A549 (cell line): ENCODE results near the gene IFIT2. TPM values are rescaled to one million over a fixed set of nuclear protein-coding genes. Genes with fewer than 3 reads are reported as not detected.

Source experiments
- ATAC-seq, 2 experiments: fragments of 200-7000 bp in 1 of 2; fragments of >200 bp in 1 of 2; cut with Nextera tagmentation in 1 of 2; cut with Tn5 transposase in 1 of 2; 3 replicates each; pipeline versions ENCODE4 v1.8.0 to v1.9.1; 2018 to 2020; ENCODE audit warnings: mild to moderate bottlenecking in 1 of 2, moderate library complexity in 1 of 2
- CTCF ChIA-PET: fragments of 300-600 bp; sonication (Branson Sonifier 250); formaldehyde crosslinking; extraction: SDS; loops from one replicate; lab custom pipeline; 2021; ENCODE audit warnings: antibody characterized with exemption, inconsistent platforms; lab: Yijun Ruan, JAX
- POLR2A ChIA-PET: fragments of 350-600 bp; formaldehyde crosslinking; extraction: SDS; loops from one replicate; lab custom pipeline; 2021; ENCODE audit warnings: antibody characterized with exemption, inconsistent platforms; lab: Yijun Ruan, JAX
- DNase-seq, 2 experiments: peaks; one replicate each; pipeline versions ENCODE4 v3.0.0 to v3.0.0-alpha.2; 2011 to 2016; ENCODE audit warnings: low read depth in 1 of 2, low spot score in 1 of 2
- FAIRE-seq: peaks from 2 replicates; lab custom pipeline; 2011; peaks lifted over from hg19 to GRCh38; lab: Jason Lieb, UNC
- H3K27ac ChIP-seq, 2 experiments: fragments of >200 bp; sonication (Bioruptor Twin); formaldehyde crosslinking; 3 replicates each; pipeline ENCODE4 v1.5.1; 2016 to 2017
- H3K4me1 ChIP-seq: fragments of >200 bp; sonication (Bioruptor Twin); formaldehyde crosslinking; 3 replicates; pipeline ENCODE4 v1.6.1; 2016
- H3K4me2 ChIP-seq: fragments of >200 bp; sonication (Bioruptor Twin); formaldehyde crosslinking; 3 replicates; pipeline ENCODE4 v1.6.1; 2016
- H3K4me3 ChIP-seq: fragments of >200 bp; sonication (Bioruptor Twin); formaldehyde crosslinking; 3 replicates; pipeline ENCODE4 v1.5.1; 2016
- H3K9me3 ChIP-seq: fragments of >200 bp; sonication (Bioruptor Twin); formaldehyde crosslinking; 3 replicates; pipeline ENCODE4 v1.6.1; 2016
- CHD4 ChIP-seq: fragments of 200-600 bp; sonication (generic); IDR thresholded peaks from 2 replicates; pipeline ENCODE4 v1.6.1; 2016; ENCODE audit warnings: antibody characterized with exemption, mild to moderate bottlenecking, borderline replicate concordance
- EHF ChIP-seq: fragments of 250-450 bp; sonication (Bioruptor Pico); IDR thresholded peaks from 2 replicates; pipeline ENCODE4 v1.5.0; 2020; ENCODE audit warnings: mild to moderate bottlenecking
- EHMT2 ChIP-seq: fragments of 200-600 bp; sonication (generic); IDR thresholded peaks from 2 replicates; pipeline ENCODE4 v1.6.1; 2016; ENCODE audit warnings: antibody characterized with exemption, low read depth, mild to moderate bottlenecking, moderate library complexity
- FOXS1 ChIP-seq: fragments of 250-450 bp; sonication (Bioruptor Pico); IDR thresholded peaks from 2 replicates; pipeline ENCODE4 v1.5.0; 2020; ENCODE audit warnings: mild to moderate bottlenecking, moderate library complexity
- GATA3 ChIP-seq: IDR thresholded peaks from 2 replicates; pipeline ENCODE4 v1.6.1; 2012; ENCODE audit warnings: borderline replicate concordance
- HDAC2 ChIP-seq: fragments of 200-600 bp; sonication (generic); IDR thresholded peaks from 2 replicates; pipeline ENCODE4 v1.6.1; 2016
- HOXA7 ChIP-seq: fragments of 250-450 bp; sonication (Bioruptor Pico); IDR thresholded peaks from 2 replicates; pipeline ENCODE4 v1.5.0; 2020; ENCODE audit warnings: mild to moderate bottlenecking, moderate library complexity
- HOXB5 ChIP-seq: fragments of 250-450 bp; sonication (Bioruptor Pico); IDR thresholded peaks from 2 replicates; pipeline ENCODE4 v1.5.0; 2020; ENCODE audit warnings: mild to moderate bottlenecking, moderate library complexity
- JUNB ChIP-seq: fragments of >200 bp; sonication (Bioruptor Twin); formaldehyde crosslinking; IDR thresholded peaks from 2 replicates; pipeline ENCODE4 v1.6.1; 2016
- KDM5A ChIP-seq: fragments of 200-600 bp; sonication (generic); IDR thresholded peaks from 2 replicates; pipeline ENCODE4 v1.6.1; 2016; ENCODE audit warnings: antibody characterized with exemption, mild to moderate bottlenecking
- MAFK ChIP-seq: fragments of 450-650 bp; IDR thresholded peaks from 2 replicates; pipeline ENCODE4 v1.6.1; 2014; ENCODE audit not compliant: partially characterized antibody
- MYC ChIP-seq: IDR thresholded peaks from 2 replicates; pipeline ENCODE4 v1.6.1; 2012; ENCODE audit warnings: mild to moderate bottlenecking, inconsistent platforms, low read length, improper control_type of control experiment, borderline replicate concordance
- NFE2L2 ChIP-seq: fragments of 150-350 bp; conservative IDR thresholded peaks from 2 replicates; pipeline ENCODE4 v1.6.1; 2014; ENCODE audit warnings: low read length
- SMC3 ChIP-seq: fragments of >200 bp; sonication (Bioruptor Twin); formaldehyde crosslinking; IDR thresholded peaks from 3 replicates; pipeline ENCODE4 v1.6.1; 2018; ENCODE audit warnings: inconsistent platforms
- TFCP2L1 ChIP-seq: fragments of 250-450 bp; sonication (Bioruptor Pico); IDR thresholded peaks from 2 replicates; pipeline ENCODE4 v1.5.0; 2021; ENCODE audit warnings: mild to moderate bottlenecking
- ZC3H11A ChIP-seq: fragments of 450-650 bp; IDR thresholded peaks from 2 replicates; pipeline ENCODE4 v1.6.1; 2014; ENCODE audit warnings: antibody characterized with exemption, mild to moderate bottlenecking
- ZNF302 ChIP-seq: fragments of 250-450 bp; sonication (Bioruptor Pico); IDR thresholded peaks from 2 replicates; pipeline ENCODE4 v1.9.0; 2021; ENCODE audit warnings: inconsistent platforms, mild to moderate bottlenecking, moderate library complexity
- whole genome bisulfite sequencing: methylation state at CpG from one replicate; pipeline ENCODE4 v1.1.6; 2017; ENCODE audit errors: missing lambda C conversion rate; 5-methylcytosine and 5-hydroxymethylcytosine counted together
- polyA plus RNA-seq, 4 experiments: library from polyadenylated mRNA; depleted of rRNA in 3 of 4; stranded (reverse); fragments of >200 nt; fragmentation: RNase III in 1 of 4; extraction: RNeasy Plus Mini Kit Qiagen cat#74134 plus additional on column Dnase treatment in 1 of 4; gene quantifications; 2 replicates in 3 of 4; 3 replicates in 1 of 4; pipeline ENCODE4 v1.2.3, GENCODE V29; 2011 to 2017
- TF ChIP-seq, protein P1 (sequence below): fragments of 250-450 bp; sonication (Bioruptor Pico); IDR thresholded peaks from 2 replicates; pipeline ENCODE4 v1.5.0; 2020; ENCODE audit warnings: low read depth, mild to moderate bottlenecking, moderate library complexity
- TF ChIP-seq, protein P2 (sequence below): IDR thresholded peaks from 2 replicates; pipeline ENCODE4 v1.6.1; 2012; ENCODE audit warnings: low read depth, borderline replicate concordance
- TF ChIP-seq, protein P3 (sequence below): fragments of >200 bp; sonication (Bioruptor Twin); formaldehyde crosslinking; IDR thresholded peaks from 3 replicates; pipeline ENCODE4 v1.5.1; 2016

Gene IFIT2
- polyA plus RNA-seq, 2 of the 4 experiments (the other 2 are of a cell fraction) = 0.75 to 1.1 TPM

DNA sequence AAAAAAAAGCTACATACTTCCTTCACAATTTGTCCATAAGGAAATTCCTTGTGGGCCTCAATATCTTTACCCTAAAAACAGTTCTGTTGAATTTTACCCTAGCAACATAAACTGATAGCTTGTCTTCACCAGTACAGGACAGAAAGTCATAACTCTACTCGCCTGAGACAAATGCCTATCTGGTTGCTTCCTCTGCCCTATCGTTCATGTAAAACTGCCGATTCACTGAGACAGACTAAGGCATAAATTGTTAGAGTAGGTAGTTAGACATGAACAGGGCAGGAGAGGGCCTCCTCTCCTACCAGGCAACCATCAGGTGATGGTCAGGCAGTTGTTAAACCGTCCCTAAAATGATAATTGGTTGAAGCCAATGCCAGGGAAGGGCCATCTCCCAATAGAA lies 51.0 kb downstream of the IFIT2 start:
- ChIA-PET POLR2A (interaction anchor here (0.6 to 1.3 kb wide), 6 partner anchors 11 to 482 kb away, joined by 3 to 8 read pairs (median 4); partner anchors contain the start of gene IFIT3), CTCF (interaction anchor here (0.6 to 2.4 kb wide), 3 partner anchors 15 to 1435 kb away, joined by 3 to 9 read pairs (median 3); no protein-coding TSS in a partner anchor)
- peak overlapping the region; percentile 79 for H3K4me2 ChIP-seq
- DNase-seq (no peak), FAIRE-seq (no peak), ATAC-seq (no peak)
- H3K27ac ChIP-seq = peak overlapping the region; percentile 75 to 83
- 85% methylated on average over 4 of the region's 4 CpGs for WGBS
- peaks cover 39% of the 10 kb centered on the region for H3K4me1 ChIP-seq
- H3K9me3 ChIP-seq = 0 out of 3 replicates have a peak, but pooled peaks cover 3% of the 10 kb centered on the region
- no peak overlapping the region for H3K4me3 ChIP-seq
- TF ChIP-seq MYC (no peak), SMC3 (no peak), JUNB (no peak), ZC3H11A (no peak), EHMT2 (no peak), NFE2L2 (no peak), HOXB5 (no peak), MAFK (peak; percentile 1)

DNA sequence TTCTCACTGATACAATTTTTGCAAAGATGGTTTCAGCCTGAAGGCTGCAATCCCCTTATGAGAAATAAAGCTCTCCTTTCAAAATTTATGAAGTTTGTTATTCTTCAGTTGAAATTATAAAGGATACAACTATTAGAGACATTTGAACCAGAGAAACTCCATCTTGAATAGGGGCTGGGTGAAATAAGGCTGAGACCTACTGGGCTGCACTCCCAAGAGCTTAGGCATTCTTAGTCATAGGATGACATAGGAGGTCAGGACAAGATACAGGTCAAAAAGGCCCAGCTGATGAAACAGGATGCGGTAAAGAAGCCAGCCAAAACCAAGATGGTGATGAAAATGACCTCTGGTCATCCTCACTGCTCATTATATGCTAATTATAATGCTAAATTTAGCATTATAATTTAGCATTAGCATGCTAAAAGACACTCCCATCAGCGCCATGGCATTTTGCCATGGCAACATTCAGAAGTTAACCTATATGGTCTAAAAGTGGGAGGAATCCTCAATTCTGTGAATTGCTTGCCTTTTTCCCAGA lies 53.6 kb downstream of the IFIT2 start:
- ATAC-seq (no peak), FAIRE-seq (no peak), DNase-seq (no peak)
- Histone ChIP-seq H3K9me3 (0 out of 3 replicates have a peak, but pooled peaks cover 3% of the 10 kb centered on the region), H3K4me3 (no peak overlapping the region), H3K4me2 (no peak overlapping the region), H3K27ac (no peak overlapping the region), H3K4me1 (peaks cover 32% of the 10 kb centered on the region)
- POLR2A ChIA-PET = no interaction called here
- TF ChIP-seq, protein P1, sequence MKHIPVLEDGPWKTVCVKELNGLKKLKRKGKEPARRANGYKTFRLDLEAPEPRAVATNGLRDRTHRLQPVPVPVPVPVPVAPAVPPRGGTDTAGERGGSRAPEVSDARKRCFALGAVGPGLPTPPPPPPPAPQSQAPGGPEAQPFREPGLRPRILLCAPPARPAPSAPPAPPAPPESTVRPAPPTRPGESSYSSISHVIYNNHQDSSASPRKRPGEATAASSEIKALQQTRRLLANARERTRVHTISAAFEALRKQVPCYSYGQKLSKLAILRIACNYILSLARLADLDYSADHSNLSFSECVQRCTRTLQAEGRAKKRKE = peak; percentile 52; the same call in 1 of the 2 replicates
- TF ChIP-seq EHF (CRISPR knock-in tag) (no peak), TFCP2L1 (CRISPR knock-in tag) (no peak)
- CTCF ChIA-PET = interaction anchor here (1.0 to 1.6 kb wide), 2 partner anchors 38 to 361 kb away, joined by 4 to 5 read pairs; no protein-coding TSS in a partner anchor
- 81% methylated on average over 2 of the region's 2 CpGs for WGBS

DNA sequence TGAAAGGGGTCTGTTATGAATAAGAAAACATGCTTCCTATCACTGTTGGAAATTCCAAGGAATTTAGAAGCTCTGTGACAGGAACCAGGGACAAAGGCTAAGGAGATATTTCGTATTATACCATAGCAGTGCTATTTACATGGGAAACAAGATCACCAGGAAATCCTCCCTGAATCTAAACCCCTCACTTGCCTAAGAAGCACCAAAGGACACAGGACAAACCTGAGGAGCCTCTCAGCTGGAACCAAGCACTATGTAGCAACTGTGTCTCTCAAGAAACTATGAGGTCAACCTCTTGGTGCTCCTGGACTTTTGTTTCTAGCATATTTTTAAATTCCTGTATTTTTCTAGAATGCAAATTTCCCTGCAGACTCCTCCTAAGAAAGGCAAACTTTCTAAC lies 55.2 kb downstream of the IFIT2 start:
- no peak overlapping the region for H3K4me3 ChIP-seq
- H3K4me1 ChIP-seq = peaks cover 18% of the 10 kb centered on the region
- no peak overlapping the region for H3K4me2 ChIP-seq
- no peak for DNase-seq
- no peak for FAIRE-seq
- no peak for ATAC-seq
- TF ChIP-seq HOXA7 (no peak), KDM5A (no peak), GATA3 (no peak), ZNF302 (CRISPR knock-in tag) (no peak), HDAC2 (no peak), FOXS1 (CRISPR knock-in tag) (no peak), CHD4 (no peak)
- TF ChIP-seq, protein P2, sequence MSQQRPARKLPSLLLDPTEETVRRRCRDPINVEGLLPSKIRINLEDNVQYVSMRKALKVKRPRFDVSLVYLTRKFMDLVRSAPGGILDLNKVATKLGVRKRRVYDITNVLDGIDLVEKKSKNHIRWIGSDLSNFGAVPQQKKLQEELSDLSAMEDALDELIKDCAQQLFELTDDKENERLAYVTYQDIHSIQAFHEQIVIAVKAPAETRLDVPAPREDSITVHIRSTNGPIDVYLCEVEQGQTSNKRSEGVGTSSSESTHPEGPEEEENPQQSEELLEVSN = no peak
- TF ChIP-seq, protein P3, sequence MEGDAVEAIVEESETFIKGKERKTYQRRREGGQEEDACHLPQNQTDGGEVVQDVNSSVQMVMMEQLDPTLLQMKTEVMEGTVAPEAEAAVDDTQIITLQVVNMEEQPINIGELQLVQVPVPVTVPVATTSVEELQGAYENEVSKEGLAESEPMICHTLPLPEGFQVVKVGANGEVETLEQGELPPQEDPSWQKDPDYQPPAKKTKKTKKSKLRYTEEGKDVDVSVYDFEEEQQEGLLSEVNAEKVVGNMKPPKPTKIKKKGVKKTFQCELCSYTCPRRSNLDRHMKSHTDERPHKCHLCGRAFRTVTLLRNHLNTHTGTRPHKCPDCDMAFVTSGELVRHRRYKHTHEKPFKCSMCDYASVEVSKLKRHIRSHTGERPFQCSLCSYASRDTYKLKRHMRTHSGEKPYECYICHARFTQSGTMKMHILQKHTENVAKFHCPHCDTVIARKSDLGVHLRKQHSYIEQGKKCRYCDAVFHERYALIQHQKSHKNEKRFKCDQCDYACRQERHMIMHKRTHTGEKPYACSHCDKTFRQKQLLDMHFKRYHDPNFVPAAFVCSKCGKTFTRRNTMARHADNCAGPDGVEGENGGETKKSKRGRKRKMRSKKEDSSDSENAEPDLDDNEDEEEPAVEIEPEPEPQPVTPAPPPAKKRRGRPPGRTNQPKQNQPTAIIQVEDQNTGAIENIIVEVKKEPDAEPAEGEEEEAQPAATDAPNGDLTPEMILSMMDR = no peak
- TF ChIP-seq, protein P1 = no peak
- H3K9me3 ChIP-seq = 0 out of 3 replicates have a peak, but pooled peaks cover 3% of the 10 kb centered on the region
- POLR2A ChIA-PET = no interaction called here
- 60% methylated on average over 1 of the region's 1 CpG for WGBS
- CTCF ChIA-PET = interaction anchor here (1.3 to 1.4 kb wide), 2 partner anchors 12 to 13 kb away, joined by 3 to 6 read pairs; no protein-coding TSS in a partner anchor
- no peak overlapping the region for H3K27ac ChIP-seq
